Endothelial cell (in vitro differentiated cells): ENCODE data around the gene ATG4D. TPM values are rescaled to one million over a fixed set of nuclear protein-coding genes. Genes with fewer than 3 reads are reported as not detected.

ENCODE experiments used
- DNase-seq: peaks from one replicate; pipeline ENCODE4 v3.0.0; 2021; ENCODE audit warnings: low spot score
- H3K27ac Mint-ChIP-seq: one replicate; pipeline ENCODE4 v1.8.0; 2021; ENCODE audit warnings: mixed read lengths, inconsistent platforms; ENCODE audit not compliant: unreplicated experiment
- H3K27me3 Mint-ChIP-seq: one replicate; pipeline ENCODE4 v1.8.0; 2021; ENCODE audit warnings: mild to moderate bottlenecking, moderate library complexity, mixed read lengths, inconsistent platforms; ENCODE audit not compliant: unreplicated experiment
- H3K36me3 Mint-ChIP-seq: one replicate; pipeline ENCODE4 v1.8.0; 2021; ENCODE audit warnings: mild to moderate bottlenecking, low read depth, mixed read lengths, inconsistent platforms; ENCODE audit not compliant: unreplicated experiment
- H3K4me1 Mint-ChIP-seq: one replicate; pipeline ENCODE4 v1.8.0; 2021; ENCODE audit warnings: mild to moderate bottlenecking, mixed read lengths, inconsistent platforms; ENCODE audit not compliant: unreplicated experiment
- H3K4me3 Mint-ChIP-seq: one replicate; pipeline ENCODE4 v1.8.0; 2021; ENCODE audit warnings: mild to moderate bottlenecking, mixed read lengths, inconsistent platforms; ENCODE audit not compliant: unreplicated experiment
- H3K9me3 Mint-ChIP-seq: one replicate; pipeline ENCODE4 v1.8.0; 2021; ENCODE audit warnings: mixed read lengths, inconsistent platforms; ENCODE audit not compliant: unreplicated experiment
- long read RNA-seq: library from polyadenylated mRNA; unstranded; transcript quantifications from one replicate; pipeline ENCODE4 v2.0.0, GENCODE V29; 2020; ENCODE audit not compliant: unreplicated experiment
- total RNA-seq: library from RNA; stranded (reverse); fragmentation: NEBNext Ultra II Directional; extraction: Animal tissue kit (Norgen Biotek cat#: 25700); gene quantifications from one replicate; pipeline ENCODE4 v1.2.1, GENCODE V29; 2021; ENCODE audit not compliant: unreplicated experiment
- TF ChIP-seq, protein P1 (sequence below): fragments of 200-600 bp; sonication (generic); IDR thresholded peaks from one replicate; pipeline ENCODE4 v1.5.0; 2021; ENCODE audit warnings: antibody characterized with exemption; ENCODE audit not compliant: unreplicated experiment

ATG4D gene
- total RNA-seq = 11.8 TPM
- long read RNA-seq, transcript ATG4D-201 (10 exons, 1,949 nt) = major isoform, 9 of 19 reads
- long read RNA-seq, partial matches to known transcripts = 1 of 19 reads
- long read RNA-seq, other reads (novel, unspliced or antisense) = 2 of 19 reads

DNA sequence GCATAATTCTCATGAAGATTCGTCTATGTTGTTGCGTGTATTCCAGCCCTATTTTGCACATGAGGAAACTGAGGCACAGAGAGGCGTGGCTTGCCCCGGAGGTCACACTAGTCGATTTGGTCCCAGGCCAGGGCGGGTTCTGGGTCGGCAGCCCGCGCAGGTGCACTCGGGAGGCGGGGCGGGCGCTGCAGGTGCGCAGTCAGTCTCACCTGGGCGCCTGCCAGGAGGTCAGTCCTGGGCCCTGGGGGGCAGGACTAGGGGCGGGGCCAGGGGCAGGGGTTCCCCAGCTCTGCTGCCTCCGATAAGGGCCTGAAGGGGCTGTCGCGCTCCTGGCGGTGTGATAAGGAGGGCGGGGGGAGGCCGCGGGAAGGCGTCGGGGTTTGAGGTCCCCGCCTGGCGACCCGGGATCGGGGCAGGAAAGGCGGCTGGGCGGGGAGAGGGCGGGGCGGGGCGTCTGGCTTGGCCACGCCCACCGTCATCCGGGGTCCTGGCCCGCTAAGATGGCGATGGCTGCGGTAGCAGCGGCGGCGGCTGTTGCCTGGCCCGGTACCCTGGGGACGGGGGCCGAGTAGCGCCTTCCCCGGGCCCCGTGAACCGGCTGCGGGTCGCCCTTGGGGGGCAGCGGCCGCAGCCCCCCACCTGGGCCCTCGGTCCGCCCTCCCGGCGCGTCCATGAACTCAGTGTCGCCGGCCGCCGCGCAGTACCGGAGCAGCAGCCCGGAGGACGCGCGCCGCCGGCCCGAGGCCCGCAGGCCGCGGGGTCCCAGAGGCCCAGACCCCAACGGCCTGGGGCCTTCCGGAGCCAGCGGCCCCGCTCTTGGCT, at the start of gene ATG4D:
ATG4D (plus strand) TSS at position 485 of the 822 bp plus-strand sequence; CDS start at position 672, 187 bp downstream.
- peaks cover 4% of the 10 kb centered on the region for H3K27me3 Mint-ChIP-seq
- no peak within 1 kb of the TSS for H3K27ac Mint-ChIP-seq
- H3K36me3 Mint-ChIP-seq = no peaks in the 10 kb centered on the region
- peak; percentile 79 for DNase-seq
- peaks cover 3% of the 10 kb centered on the region for H3K4me1 Mint-ChIP-seq
- TF ChIP-seq, protein P1, sequence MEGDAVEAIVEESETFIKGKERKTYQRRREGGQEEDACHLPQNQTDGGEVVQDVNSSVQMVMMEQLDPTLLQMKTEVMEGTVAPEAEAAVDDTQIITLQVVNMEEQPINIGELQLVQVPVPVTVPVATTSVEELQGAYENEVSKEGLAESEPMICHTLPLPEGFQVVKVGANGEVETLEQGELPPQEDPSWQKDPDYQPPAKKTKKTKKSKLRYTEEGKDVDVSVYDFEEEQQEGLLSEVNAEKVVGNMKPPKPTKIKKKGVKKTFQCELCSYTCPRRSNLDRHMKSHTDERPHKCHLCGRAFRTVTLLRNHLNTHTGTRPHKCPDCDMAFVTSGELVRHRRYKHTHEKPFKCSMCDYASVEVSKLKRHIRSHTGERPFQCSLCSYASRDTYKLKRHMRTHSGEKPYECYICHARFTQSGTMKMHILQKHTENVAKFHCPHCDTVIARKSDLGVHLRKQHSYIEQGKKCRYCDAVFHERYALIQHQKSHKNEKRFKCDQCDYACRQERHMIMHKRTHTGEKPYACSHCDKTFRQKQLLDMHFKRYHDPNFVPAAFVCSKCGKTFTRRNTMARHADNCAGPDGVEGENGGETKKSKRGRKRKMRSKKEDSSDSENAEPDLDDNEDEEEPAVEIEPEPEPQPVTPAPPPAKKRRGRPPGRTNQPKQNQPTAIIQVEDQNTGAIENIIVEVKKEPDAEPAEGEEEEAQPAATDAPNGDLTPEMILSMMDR = no peak
- no peaks in the 10 kb centered on the region for H3K9me3 Mint-ChIP-seq
- H3K4me3 Mint-ChIP-seq = peak within 1 kb of the TSS; percentile 92

DNA sequence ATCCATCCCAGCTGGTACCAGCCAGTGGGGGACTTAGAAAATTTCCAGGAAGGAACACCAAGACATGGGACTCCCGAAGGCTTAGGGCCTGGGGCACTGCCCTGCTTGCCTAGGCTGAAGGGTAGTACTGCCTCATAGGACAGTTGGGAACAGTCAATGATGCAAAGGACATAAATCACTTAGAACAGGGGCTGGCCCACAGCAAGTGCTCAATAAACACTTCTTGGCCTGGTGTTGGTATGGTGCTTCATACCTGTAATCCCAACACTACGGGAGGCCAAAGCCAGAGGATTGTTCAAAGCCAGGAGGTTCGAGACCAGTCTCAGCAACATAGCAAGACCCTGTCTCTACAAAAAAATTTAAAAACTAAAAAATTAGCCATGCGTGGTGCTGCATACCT, 46.3 kb upstream of the ATG4D start:
- Mint-ChIP-seq H3K9me3 (no peaks in the 10 kb centered on the region), H3K36me3 (peaks cover 14% of the 10 kb centered on the region)
- DNase-seq = no peak

DNA sequence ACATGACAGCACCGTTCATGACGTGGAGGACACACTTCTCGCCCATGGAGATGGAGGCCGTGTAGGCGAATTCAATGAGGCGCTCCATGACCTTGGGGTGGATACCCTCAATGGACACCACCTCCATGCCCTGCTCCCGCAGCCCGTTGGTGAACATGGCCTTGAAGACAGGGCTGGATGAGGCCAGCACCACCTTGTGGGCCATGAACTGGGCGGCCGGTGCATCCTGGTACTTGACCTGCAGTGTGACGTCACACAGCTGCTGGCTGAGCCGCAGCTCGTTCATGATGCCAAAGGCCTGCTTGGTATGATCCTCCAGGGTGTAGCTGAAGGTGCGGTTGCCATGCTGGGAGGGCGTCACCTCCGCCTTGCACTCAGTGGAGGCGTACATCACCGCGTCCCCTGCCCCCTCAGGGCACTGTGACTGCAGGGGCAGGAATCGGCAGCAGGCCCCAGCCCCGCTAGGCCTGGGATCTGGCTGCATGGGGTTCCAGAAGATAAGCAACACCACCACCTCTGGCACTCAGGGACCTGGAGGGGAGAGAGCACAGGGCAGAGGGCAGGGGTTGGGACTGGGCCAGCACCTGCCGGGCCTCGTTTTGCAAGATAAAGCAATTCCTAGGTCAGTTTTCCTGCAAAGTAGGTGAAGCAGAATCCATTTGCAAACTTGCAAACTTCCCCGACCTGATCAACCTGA, 44.0 kb upstream of the ATG4D start:
- Mint-ChIP-seq H3K9me3 (no peaks in the 10 kb centered on the region), H3K27me3 (peaks cover 3% of the 10 kb centered on the region), H3K4me1 (peaks cover 8% of the 10 kb centered on the region), H3K27ac (no peak overlapping the region), H3K4me3 (peak overlapping the region; percentile 81), H3K36me3 (peaks cover 14% of the 10 kb centered on the region)
- TF ChIP-seq, protein P1 = no peak
- no peak for DNase-seq

More for the DNA sequence above, 46.3 kb upstream of the ATG4D start:
- no peak overlapping the region for H3K4me3 Mint-ChIP-seq
- TF ChIP-seq, protein P1 = no peak
- no peaks in the 10 kb centered on the region for H3K27me3 Mint-ChIP-seq
- peaks cover 8% of the 10 kb centered on the region for H3K4me1 Mint-ChIP-seq
- no peak overlapping the region for H3K27ac Mint-ChIP-seq

DNA sequence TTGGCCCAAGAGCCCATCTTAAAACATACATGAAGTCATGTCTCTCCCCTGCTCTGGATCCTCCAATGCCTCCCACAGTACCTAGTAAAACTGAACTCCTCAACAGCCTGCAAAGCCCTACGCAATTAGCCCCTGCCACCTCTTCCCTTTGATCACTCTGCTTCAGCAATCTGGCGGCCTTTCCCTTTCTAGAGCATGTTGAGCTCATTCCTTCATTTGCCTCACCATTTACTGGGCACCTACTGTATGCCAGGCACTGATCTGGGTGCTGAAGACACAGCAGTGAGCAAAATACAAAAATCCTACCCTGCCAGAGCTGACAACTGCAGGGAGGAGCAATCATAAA, 43.5 kb upstream of the ATG4D start:
- Mint-ChIP-seq H3K27me3 (peaks cover 3% of the 10 kb centered on the region), H3K4me3 (peak overlapping the region; percentile 81), H3K9me3 (no peaks in the 10 kb centered on the region), H3K27ac (no peak overlapping the region), H3K36me3 (peaks cover 14% of the 10 kb centered on the region), H3K4me1 (peaks cover 8% of the 10 kb centered on the region)
- no peak for DNase-seq
- TF ChIP-seq, protein P1 = no peak
